HL-60/S4 treated with retinoic acid at 250 ng/mL for 4 days and 3 days (cell line): ENCODE data around the gene SPON1.

Experiments
- in situ Hi-C: fragments of 300-500 bp; cut with MboI; formaldehyde crosslinking; loops from 2 replicates; pipeline ENCODE4 v1.7.0; 2022; ENCODE audit warnings: low sequenced_read_pairs

Gene SPON1

GRCh38 chr11:14179116-14179820 lies 216.7 kb downstream of the SPON1 start:
- in situ Hi-C loops, result no loop called here

GRCh38 chr11:14181121-14181520 lies 218.6 kb downstream of the SPON1 start:
- in situ Hi-C loops, result no loop called here

GRCh38 chr11:14182833-14183364 lies 220.4 kb downstream of the SPON1 start:
- in situ Hi-C loops, result no loop called here

GRCh38 chr11:14184028-14184940 lies 221.8 kb downstream of the SPON1 start:
- in situ Hi-C loops, result no loop called here

- in situ Hi-C loops, result no loop called here
These were observed 222.9 kb downstream of the SPON1 start for GRCh38 chr11:14185461-14185860.

- in situ Hi-C loops, result no loop called here
These were observed 223.7 kb downstream of the SPON1 start for GRCh38 chr11:14186046-14186775.

- in situ Hi-C loops, result no loop called here
These were observed 227.4 kb downstream of the SPON1 start for GRCh38 chr11:14189874-14190273.

GRCh38 chr11:14190992-14191778 lies 228.7 kb downstream of the SPON1 start:
- in situ Hi-C loops, result no loop called here

GRCh38 chr11:14193644-14194043 lies 231.1 kb downstream of the SPON1 start:
- in situ Hi-C loops, result no loop called here

- in situ Hi-C loops, result no loop called here
These were observed 240.0 kb downstream of the SPON1 start for GRCh38 chr11:14202251-14203196.

GRCh38 chr11:14203321-14203720 lies 240.8 kb downstream of the SPON1 start:
- in situ Hi-C loops, result no loop called here

- in situ Hi-C loops, result no loop called here
These were observed 250.5 kb downstream of the SPON1 start for GRCh38 chr11:14212986-14213385.

- in situ Hi-C loops, result no loop called here
These were observed 256.2 kb downstream of the SPON1 start for GRCh38 chr11:14218728-14219127.

GRCh38 chr11:14223636-14224288 lies 261.2 kb downstream of the SPON1 start:
- in situ Hi-C loops, result no loop called here

- in situ Hi-C loops, result no loop called here
These were observed 261.9 kb downstream of the SPON1 start for GRCh38 chr11:14224395-14224794.

- in situ Hi-C loops, result loop anchor here (25.0 kb wide), 1 partner anchor 263 kb away; the partner anchor contains the start of gene SPON1
These were observed 263.1 kb downstream of the SPON1 start for GRCh38 chr11:14225666-14226065.

GRCh38 chr11:14228356-14228755 lies 265.8 kb downstream of the SPON1 start:
- in situ Hi-C loops, result loop anchor here (25.0 kb wide), 1 partner anchor 266 kb away; the partner anchor contains the start of gene SPON1

GRCh38 chr11:14229472-14229871 lies 266.9 kb downstream of the SPON1 start:
- in situ Hi-C loops, result loop anchor here (25.0 kb wide), 1 partner anchor 267 kb away; the partner anchor contains the start of gene SPON1
